Vagina (tissue), 2 donors: ENCODE data around the gene PER2. TPM values are rescaled to one million over a fixed set of nuclear protein-coding genes. Genes with fewer than 3 reads are reported as not detected.

Source experiments
- DNase-seq, 2 donors: peaks; one replicate each; pipeline ENCODE4 v3.0.0-alpha.2; 2017; ENCODE audit errors: extremely low spot score in 2 of 2
- H3K27ac ChIP-seq: fragments of 200-600 bp; sonication (generic); one replicate; pipeline ENCODE4 v1.5.1; 2019
- H3K27me3 ChIP-seq: fragments of 200-600 bp; sonication (generic); one replicate; pipeline ENCODE4 v1.5.1; 2019
- H3K36me3 ChIP-seq, 2 donors: fragments of 200-600 bp; sonication (generic); one replicate each; pipeline ENCODE4 v1.5.1; 2017 to 2019
- H3K4me1 ChIP-seq: fragments of 200-600 bp; sonication (generic); one replicate; pipeline ENCODE4 v1.5.1; 2019
- H3K4me3 ChIP-seq, 2 donors: fragments of 200-600 bp; sonication (generic); 1 replicate in 1 of 2; 2 replicates in 1 of 2; pipeline ENCODE4 v1.5.1; 2016 to 2019
- H3K9me3 ChIP-seq: fragments of 200-600 bp; sonication (generic); one replicate; pipeline ENCODE4 v1.5.1; 2019
- POLR2A ChIP-seq, 2 donors: fragments of 450-650 bp; IDR thresholded peaks; one replicate each; pipeline ENCODE4 v1.6.1; 2017; ENCODE audit warnings: antibody characterized with exemption in 2 of 2, mild to moderate bottlenecking in 2 of 2, moderate library complexity in 2 of 2
- POLR2AphosphoS5 ChIP-seq, 2 donors: sonication (generic); formaldehyde crosslinking; IDR thresholded peaks; one replicate each; pipeline ENCODE4 v1.9.0; 2017; ENCODE audit warnings: antibody characterized with exemption in 2 of 2, mild to moderate bottlenecking in 2 of 2, low read depth in 1 of 2; ENCODE audit not compliant: insufficient read depth in 1 of 2
- intact Hi-C: fragments of 100-400 bp; cut with DNase I; formaldehyde crosslinking; loops from one replicate; pipeline ENCODE4 v1.15.1; 2023
- total RNA-seq: library from RNA; depleted of rRNA; stranded (reverse); fragments of >200 nt; gene quantifications from one replicate; pipeline ENCODE4 v1.2.3, GENCODE V29; 2016
- TF ChIP-seq, protein P1 (sequence below), 3 experiments: fragments of 450-650 bp in 2 of 3; fragments of 200-600 bp in 1 of 3; sonication (generic) in 1 of 3; IDR thresholded peaks; one replicate each; pipeline ENCODE4 v1.5.1; 2017 to 2019; ENCODE audit warnings: antibody characterized with exemption in 3 of 3, mild to moderate bottlenecking in 2 of 3, moderate library complexity in 2 of 3

Gene PER2
- total RNA-seq, 1 donor from 2014 or later, result 21.1 TPM

DNA sequence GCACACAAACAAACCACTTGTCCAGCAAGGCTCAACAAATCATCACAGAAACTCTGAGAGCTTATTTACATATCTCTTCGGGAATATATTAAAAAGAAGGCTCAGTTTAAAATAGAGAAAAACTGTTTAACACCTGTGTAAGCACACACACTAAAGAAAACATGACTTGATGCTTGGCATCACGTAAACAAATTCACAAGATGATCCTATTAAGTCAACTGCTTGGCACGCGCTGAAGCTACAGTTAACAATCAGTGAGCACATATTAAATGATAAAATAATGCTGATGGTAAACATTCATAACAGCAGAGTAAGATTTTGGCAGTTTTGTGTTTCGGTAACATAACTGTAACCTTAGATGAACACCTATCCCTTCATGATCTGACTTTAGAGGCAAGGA, 44.3 kb downstream of the PER2 start:
- Histone ChIP-seq H3K27ac (no peak overlapping the region), H3K27me3 (no peaks in the 10 kb centered on the region), H3K9me3 (no peaks in the 10 kb centered on the region), H3K4me1 (peaks cover 14% of the 10 kb centered on the region), H3K36me3 (peaks cover 0 to 19% of the 10 kb centered on the region in 2 donors), H3K4me3 (no peak overlapping the region)
- intact Hi-C loops, result loop anchor here (10.0 kb wide), 1 partner anchor 179 kb away; the partner anchor contains the start of gene SCLY
- DNase-seq, result no peak
- TF ChIP-seq POLR2A (IDR thresholded peaks at IDR 0.05) (no peak), POLR2AphosphoS5 (IDR thresholded peaks at IDR 0.05; ENCODE audit: insufficient read depth in 1 of 2, low read depth in 1 of 2) (no peak)
- TF ChIP-seq, protein P1, sequence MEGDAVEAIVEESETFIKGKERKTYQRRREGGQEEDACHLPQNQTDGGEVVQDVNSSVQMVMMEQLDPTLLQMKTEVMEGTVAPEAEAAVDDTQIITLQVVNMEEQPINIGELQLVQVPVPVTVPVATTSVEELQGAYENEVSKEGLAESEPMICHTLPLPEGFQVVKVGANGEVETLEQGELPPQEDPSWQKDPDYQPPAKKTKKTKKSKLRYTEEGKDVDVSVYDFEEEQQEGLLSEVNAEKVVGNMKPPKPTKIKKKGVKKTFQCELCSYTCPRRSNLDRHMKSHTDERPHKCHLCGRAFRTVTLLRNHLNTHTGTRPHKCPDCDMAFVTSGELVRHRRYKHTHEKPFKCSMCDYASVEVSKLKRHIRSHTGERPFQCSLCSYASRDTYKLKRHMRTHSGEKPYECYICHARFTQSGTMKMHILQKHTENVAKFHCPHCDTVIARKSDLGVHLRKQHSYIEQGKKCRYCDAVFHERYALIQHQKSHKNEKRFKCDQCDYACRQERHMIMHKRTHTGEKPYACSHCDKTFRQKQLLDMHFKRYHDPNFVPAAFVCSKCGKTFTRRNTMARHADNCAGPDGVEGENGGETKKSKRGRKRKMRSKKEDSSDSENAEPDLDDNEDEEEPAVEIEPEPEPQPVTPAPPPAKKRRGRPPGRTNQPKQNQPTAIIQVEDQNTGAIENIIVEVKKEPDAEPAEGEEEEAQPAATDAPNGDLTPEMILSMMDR (IDR thresholded peaks at IDR 0.05), result no peak

DNA sequence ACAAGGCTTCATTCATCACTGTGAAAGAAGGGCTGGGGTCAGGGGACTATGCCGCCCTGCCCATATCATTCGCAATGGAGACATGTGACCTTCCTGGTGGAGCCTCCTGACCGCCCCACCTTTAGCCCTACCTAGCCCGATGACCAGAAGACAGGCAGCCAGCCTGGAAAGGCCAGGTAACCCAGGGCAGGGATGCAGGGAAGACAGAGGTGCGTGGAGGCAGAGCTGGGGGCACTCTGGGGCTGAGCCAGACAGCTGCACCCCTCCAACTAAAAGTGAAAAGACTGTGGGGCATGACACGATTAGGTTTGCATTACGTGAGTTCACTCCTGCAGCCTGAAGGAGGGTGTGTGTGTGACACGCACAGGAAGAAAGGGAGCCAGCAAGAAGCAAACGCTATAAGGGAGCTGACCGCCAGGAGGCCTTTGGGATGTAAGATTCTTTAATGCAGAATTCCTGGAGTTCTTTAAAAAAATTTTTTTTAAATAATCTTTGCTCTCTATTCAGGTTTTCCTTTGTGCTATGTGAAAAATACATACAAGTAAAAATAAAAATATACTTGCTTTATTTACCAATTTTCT, 44.8 kb downstream of the PER2 start:
- no peaks in the 10 kb centered on the region for H3K9me3 ChIP-seq
- DNase-seq, result no peak
- H3K36me3 ChIP-seq, result peaks cover 0 to 17% of the 10 kb centered on the region in 2 donors
- no peaks in the 10 kb centered on the region for H3K27me3 ChIP-seq
- peaks cover 14% of the 10 kb centered on the region for H3K4me1 ChIP-seq
- no peak overlapping the region for H3K4me3 ChIP-seq
- intact Hi-C loops, result loop anchor here (10.0 kb wide), 1 partner anchor 179 kb away; the partner anchor contains the start of gene SCLY
- TF ChIP-seq, protein P1 (IDR thresholded peaks at IDR 0.05), result no peak
- no peak for TF ChIP-seq POLR2AphosphoS5 (IDR thresholded peaks at IDR 0.05; ENCODE audit: insufficient read depth in 1 of 2, low read depth in 1 of 2)
- H3K27ac ChIP-seq, result peak overlapping the region; percentile 20

DNA sequence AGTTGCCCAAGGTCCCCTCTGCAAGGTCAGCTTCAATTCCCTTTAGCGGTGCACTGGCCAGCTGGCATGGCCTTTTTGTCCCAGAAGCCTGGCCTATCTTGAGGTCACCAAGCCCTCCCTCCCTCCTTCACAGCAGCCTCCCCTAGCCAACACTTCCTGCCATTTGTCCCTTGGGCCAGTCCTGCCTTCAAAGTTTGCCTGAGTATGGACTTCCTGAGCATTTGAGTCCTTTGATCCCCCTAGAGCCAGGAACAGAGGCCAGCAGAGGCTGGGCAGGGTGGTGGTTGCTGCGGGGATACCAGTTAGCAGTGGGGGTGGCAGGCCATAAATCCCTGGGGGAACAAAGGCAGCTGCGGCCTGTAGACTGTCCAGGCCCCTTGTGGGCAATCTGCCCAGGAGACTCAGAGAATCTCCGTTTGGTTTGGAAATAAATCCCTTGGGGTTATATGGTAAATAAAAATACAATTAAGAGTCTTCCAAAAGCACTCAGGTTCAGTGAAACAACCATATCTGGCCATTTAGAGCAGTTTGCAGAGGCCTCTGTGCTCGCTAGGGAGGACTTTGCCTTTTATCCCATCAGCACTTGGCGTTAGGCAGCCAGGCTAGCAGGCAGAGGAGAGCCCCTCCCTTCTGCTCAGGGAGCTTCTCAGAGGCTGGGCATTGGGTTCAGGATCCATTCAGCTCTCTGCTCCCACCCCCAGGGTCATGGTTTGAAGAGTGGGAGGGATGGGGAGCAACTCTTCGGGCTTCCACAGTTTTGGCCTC, 45.5 kb downstream of the PER2 start:
- no peak for DNase-seq
- TF ChIP-seq, protein P1 (IDR thresholded peaks at IDR 0.05), result no peak
- TF ChIP-seq POLR2AphosphoS5 (IDR thresholded peaks at IDR 0.05; ENCODE audit: insufficient read depth in 1 of 2, low read depth in 1 of 2), result no peak
- no peak for TF ChIP-seq POLR2A (IDR thresholded peaks at IDR 0.05)
- intact Hi-C loops, result loop anchor here (10.0 kb wide), 1 partner anchor 178 kb away; the partner anchor contains the start of gene SCLY
- no peak overlapping the region for H3K4me3 ChIP-seq
- peaks cover 14% of the 10 kb centered on the region for H3K4me1 ChIP-seq
- no peaks in the 10 kb centered on the region for H3K27me3 ChIP-seq
- H3K9me3 ChIP-seq, result no peaks in the 10 kb centered on the region
- H3K36me3 ChIP-seq, result peaks cover 0 to 17% of the 10 kb centered on the region in 2 donors
- peak overlapping the region; percentile 20 for H3K27ac ChIP-seq

- H3K4me3 ChIP-seq, result no peak overlapping the region
- H3K9me3 ChIP-seq, result no peaks in the 10 kb centered on the region
- no peaks in the 10 kb centered on the region for H3K27me3 ChIP-seq
- peaks cover 14% of the 10 kb centered on the region for H3K4me1 ChIP-seq
- DNase-seq, result no peak
- no peak overlapping the region for H3K27ac ChIP-seq
- H3K36me3 ChIP-seq, result peaks cover 0 to 17% of the 10 kb centered on the region in 2 donors
- intact Hi-C loops, result loop anchor here (10.0 kb wide), 1 partner anchor 177 kb away; the partner anchor contains the start of gene SCLY
- TF ChIP-seq, protein P1 (IDR thresholded peaks at IDR 0.05), result no peak
- TF ChIP-seq POLR2A (IDR thresholded peaks at IDR 0.05) (no peak), POLR2AphosphoS5 (IDR thresholded peaks at IDR 0.05; ENCODE audit: insufficient read depth in 1 of 2, low read depth in 1 of 2) (no peak)
Measured at GRCh38 chr2:238241970-238242369, 46.4 kb downstream of the PER2 start.
